Adipocyte (in vitro differentiated cells): ENCODE measurements around the gene TMEM128.
A peak's percentile ranks its signal among the peaks of the same experiment; 100 is the strongest.

Experiments used
- DNase-seq: peaks from one replicate; pipeline ENCODE4 v3.0.0-alpha.2; 2015; ENCODE audit warnings: low read depth
- H3K27me3 ChIP-seq: replicated peaks from 2 replicates; pipeline ENCODE4 v1.7.0; 2013; ENCODE audit warnings: mild to moderate bottlenecking, low read length, moderate library complexity; ENCODE audit not compliant: control insufficient read depth, insufficient read depth
- H3K36me3 ChIP-seq: 2 replicates; pipeline ENCODE4 v1.7.0; 2013; ENCODE audit warnings: low read length, mild to moderate bottlenecking, moderate library complexity; ENCODE audit not compliant: control insufficient read depth, insufficient read depth, severe bottlenecking
- H3K4me1 ChIP-seq: 2 replicates; pipeline ENCODE4 v1.7.0; 2013; ENCODE audit warnings: mild to moderate bottlenecking, low read length, moderate library complexity; ENCODE audit not compliant: control insufficient read depth, insufficient read depth
- H3K4me3 ChIP-seq: 2 replicates; pipeline ENCODE4 v1.7.0; 2013; ENCODE audit warnings: mild to moderate bottlenecking, low read length, moderate library complexity
- H3K9ac ChIP-seq: 2 replicates; pipeline ENCODE4 v1.7.0; 2013; ENCODE audit warnings: mild to moderate bottlenecking, low read length, moderate library complexity
- H3K9me3 ChIP-seq: 2 replicates; pipeline ENCODE4 v1.7.0; 2013; ENCODE audit warnings: mild to moderate bottlenecking, low read length, moderate library complexity; ENCODE audit not compliant: control insufficient read depth

TMEM128 gene, protein sequence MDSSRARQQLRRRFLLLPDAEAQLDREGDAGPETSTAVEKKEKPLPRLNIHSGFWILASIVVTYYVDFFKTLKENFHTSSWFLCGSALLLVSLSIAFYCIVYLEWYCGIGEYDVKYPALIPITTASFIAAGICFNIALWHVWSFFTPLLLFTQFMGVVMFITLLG

DNA sequence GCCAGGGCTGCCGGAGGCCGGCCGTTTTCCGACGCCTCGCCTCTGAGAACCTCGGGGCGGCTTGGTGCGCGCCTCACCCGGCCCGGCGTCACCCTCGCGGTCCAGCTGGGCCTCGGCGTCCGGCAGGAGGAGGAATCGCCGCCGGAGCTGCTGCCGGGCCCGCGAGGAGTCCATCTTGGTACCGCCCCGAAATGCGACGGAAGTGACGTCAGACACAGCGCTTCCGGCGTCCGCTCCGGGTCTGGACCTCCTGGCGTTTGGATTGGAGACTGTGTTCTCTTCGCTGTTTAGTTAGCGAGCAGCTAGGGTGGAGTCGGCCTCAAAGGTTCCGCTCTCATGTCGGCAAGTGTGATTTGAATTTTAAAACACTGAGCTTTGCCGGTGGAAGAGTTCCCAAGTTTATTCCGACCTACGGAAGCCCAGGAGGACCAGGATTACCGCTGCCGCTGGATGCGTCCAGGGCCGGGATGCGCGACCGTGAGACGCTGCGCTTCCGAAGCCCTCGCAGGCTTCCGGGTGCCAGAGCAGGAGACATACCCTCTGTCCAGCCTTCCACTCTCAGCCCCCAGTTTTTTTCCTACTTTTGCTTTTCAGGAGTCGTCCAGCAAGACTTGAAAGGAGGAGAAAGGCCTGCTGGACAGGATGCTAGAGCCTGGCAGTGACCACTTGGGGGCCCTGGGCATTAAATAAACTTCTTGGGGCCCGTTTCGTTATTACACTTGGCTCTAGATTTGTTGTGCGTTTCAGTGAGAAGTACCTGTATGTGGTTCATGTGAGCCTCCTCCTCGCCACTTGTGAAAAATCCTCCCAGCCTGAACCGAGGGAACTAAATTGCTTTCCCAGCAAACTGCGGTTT is at the start of gene TMEM128:
Gene TMEM128 (minus strand): TSS at position 195 of the 856 bp plus-strand sequence. CDS start 21 bp downstream, at position 174.
- peak within 1 kb of the TSS; percentile 98 for H3K9ac ChIP-seq

DNA sequence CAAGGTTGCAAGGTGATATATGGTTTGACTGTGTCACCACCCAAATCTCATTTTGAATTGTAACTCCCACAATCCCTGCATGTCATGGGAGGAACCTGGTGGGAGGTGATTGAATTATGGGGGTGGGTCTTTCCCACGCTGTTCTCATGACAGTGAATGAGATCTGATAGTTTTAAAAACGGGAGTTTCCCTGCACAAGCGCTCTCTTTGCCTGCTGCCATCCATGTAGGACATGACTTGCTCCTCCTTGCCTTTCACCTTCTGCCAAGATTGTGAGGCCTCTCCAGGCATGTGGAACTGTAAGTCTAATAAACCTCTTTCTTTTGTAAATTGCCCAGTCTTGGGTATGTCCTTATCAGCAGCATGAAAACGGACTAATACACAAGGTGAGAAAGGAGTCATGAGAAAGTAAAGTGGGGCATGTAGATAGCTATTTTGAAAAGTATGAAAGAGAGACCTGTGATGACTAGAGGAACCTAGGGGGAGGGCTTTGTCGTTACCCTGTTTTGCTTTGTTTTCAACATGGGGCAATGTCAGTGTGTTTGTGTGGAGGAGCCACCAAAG is 48.3 kb upstream of the TMEM128 start:
- no peak for DNase-seq
- Histone ChIP-seq H3K27me3 (no peaks in the 10 kb centered on the region), H3K4me1 (peaks cover 7% of the 10 kb centered on the region), H3K9me3 (no peaks in the 10 kb centered on the region), H3K4me3 (no peak overlapping the region), H3K9ac (no peak overlapping the region), H3K36me3 (peaks cover 11% of the 10 kb centered on the region)

More for the DNA sequence above, at the start of gene TMEM128:
- H3K9me3 ChIP-seq, result no peaks in the 10 kb centered on the region
- H3K4me1 ChIP-seq, result peaks cover 15% of the 10 kb centered on the region
- peak within 1 kb of the TSS; percentile 93 for H3K4me3 ChIP-seq
- H3K36me3 ChIP-seq, result peaks cover 24% of the 10 kb centered on the region
- DNase-seq, result peak; percentile 98
- peaks cover 4% of the 10 kb centered on the region for H3K27me3 ChIP-seq

DNA sequence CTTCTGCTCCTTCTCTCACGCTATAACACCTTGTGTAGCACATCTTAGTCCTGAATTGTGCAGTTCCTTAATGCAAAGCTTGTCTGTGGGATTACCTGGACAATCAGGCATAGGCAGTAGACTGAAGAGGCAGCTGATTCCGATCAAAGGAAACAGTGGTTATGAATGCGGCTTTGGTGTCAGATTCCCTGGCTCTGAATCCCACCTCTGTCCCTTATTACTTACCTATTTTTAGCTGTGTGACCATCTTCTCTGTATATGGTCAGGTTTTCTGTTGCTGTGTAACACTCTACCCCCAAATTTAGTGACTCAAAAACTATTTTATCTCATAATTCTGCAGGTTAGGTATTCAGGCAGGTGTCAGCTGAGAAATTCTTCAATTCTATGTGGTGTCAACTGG is 45.3 kb upstream of the TMEM128 start:
- no peak for DNase-seq
- H3K4me3 ChIP-seq, result no peak overlapping the region
- H3K4me1 ChIP-seq, result peaks cover 25% of the 10 kb centered on the region
- no peak overlapping the region for H3K9ac ChIP-seq
- no peaks in the 10 kb centered on the region for H3K27me3 ChIP-seq
- H3K36me3 ChIP-seq, result no peaks in the 10 kb centered on the region
- no peaks in the 10 kb centered on the region for H3K9me3 ChIP-seq

DNA sequence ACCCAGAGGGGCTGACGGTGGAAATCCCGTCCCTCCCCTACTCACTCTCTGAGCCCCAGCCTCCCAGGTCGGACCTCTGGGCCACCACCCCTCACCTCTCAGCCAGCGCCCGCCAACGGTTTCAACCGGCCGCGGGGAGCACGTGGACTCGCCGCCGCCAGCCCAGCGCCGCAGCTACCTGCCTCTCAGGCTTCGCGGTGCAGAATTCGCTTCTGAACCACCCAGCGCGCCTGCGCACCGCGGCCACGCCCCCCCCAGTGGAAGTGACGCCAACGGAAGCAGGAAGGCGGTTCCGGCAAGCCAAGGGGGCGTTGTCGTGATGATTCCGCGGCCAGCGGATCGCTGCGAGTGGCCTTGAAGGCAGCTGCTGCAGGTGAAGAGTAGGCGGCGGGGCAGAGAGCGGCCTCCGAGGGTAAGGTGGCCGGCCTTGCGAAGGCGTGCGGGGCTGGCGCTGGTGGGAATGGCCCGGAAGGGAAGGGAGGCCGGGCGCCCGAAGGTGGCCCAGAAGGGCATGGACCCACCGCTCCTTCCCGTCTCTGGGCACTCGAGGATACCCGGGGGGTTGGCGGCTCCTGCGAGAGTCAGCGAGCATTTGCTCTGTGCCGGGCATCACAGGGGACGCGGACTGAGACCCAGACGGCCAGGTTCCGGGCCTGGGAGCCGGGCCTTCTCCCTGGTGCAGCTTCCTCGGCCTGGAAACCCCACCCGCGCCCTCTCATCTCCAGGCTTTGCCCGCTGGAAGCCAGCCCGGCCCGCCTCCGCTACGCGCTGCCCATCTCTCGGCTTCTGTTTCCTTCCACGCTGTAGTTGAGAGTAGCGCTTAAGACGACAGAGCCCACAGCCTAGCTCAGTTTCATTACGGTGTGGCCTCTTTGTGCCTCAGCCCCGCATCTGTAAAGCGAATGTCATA is 42.2 kb upstream of the TMEM128 start, which contains the start of the genes LYAR and ZBTB49:
Gene LYAR (minus strand): TSS at position 214 of the 910 bp plus-strand sequence. CDS start 6,412 bp downstream, outside the sequence.
Gene ZBTB49 (plus strand): TSS at position 311 of the 910 bp plus-strand sequence. CDS start 9,695 bp downstream, outside the sequence.
- Histone ChIP-seq H3K4me1 (peaks cover 21% of the 10 kb centered on the region), H3K4me3 (peak within 1 kb of the TSS; percentile 91), H3K9me3 (no peaks in the 10 kb centered on the region), H3K27me3 (no peaks in the 10 kb centered on the region), H3K36me3 (peaks cover 11% of the 10 kb centered on the region), H3K9ac (peak within 1 kb of the TSS; percentile 88)
- peak; percentile 97 for DNase-seq

DNA sequence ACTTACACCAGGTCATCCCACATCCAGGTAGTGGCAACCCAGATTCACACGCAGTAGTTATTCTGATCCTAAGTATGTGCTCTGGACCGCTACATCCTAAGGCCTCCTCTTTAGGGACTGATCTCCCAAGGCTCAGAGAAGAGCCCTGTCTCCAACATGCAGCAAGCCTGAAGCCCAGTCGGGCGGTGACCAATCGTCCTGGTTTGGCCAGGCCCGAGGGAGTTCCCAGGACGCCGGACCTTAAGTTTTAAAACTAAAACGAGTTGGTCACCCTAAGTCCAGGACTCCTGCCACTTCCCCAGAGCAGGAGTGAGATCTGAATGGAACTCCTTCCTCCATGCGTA is 41.5 kb upstream of the TMEM128 start:
- no peaks in the 10 kb centered on the region for H3K9me3 ChIP-seq
- H3K9ac ChIP-seq, result peak overlapping the region; percentile 88
- H3K36me3 ChIP-seq, result peaks cover 17% of the 10 kb centered on the region
- peaks cover 23% of the 10 kb centered on the region for H3K4me1 ChIP-seq
- H3K27me3 ChIP-seq, result no peaks in the 10 kb centered on the region
- peak; percentile 56 for DNase-seq
- peak overlapping the region; percentile 91 for H3K4me3 ChIP-seq

DNA sequence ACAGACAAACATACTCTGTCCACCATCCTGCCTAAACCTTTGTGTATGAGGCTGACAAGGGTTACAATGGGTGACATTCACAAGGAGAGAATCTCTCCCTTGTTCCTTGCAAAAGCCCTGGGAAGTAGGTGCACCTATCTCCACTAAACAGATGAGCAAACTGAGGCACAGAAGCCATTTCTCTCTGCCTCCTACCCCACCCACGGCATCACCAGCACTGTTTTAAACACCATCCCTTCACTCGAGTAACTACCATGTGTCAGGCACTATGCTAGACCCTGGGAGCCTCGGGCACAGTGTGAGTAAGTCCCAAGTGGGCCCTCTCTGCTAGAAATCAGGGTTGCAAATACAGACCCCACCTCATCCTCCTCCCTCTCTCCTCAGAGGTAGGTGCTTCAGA is 41.0 kb upstream of the TMEM128 start:
- no peak for DNase-seq
- Histone ChIP-seq H3K36me3 (peaks cover 22% of the 10 kb centered on the region), H3K4me1 (peaks cover 23% of the 10 kb centered on the region), H3K9me3 (no peaks in the 10 kb centered on the region), H3K27me3 (no peaks in the 10 kb centered on the region), H3K9ac (peak overlapping the region; percentile 88), H3K4me3 (peak overlapping the region; percentile 91)

DNA sequence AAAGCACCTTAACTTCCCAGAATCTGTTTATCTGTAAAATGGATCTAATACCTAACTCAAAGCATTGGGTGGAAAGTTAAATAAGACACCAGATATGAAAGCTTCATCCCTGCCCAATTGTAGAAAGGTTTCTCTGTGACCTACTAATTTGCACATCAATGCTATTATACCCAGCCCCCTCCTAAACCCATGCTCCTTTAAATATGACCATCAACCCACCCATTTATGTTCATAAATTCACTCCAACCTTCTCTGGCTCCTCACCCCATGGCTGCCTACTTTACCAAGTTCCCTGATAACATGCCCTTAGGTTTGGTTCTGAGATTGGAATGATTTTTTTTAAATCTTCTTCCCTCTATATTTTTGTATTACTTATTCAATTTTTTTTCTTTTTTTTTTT is 40.1 kb upstream of the TMEM128 start:
- H3K27me3 ChIP-seq, result no peaks in the 10 kb centered on the region
- no peak overlapping the region for H3K9ac ChIP-seq
- no peak for DNase-seq
- peaks cover 30% of the 10 kb centered on the region for H3K36me3 ChIP-seq
- H3K9me3 ChIP-seq, result no peaks in the 10 kb centered on the region
- no peak overlapping the region for H3K4me3 ChIP-seq
- peaks cover 23% of the 10 kb centered on the region for H3K4me1 ChIP-seq

DNA sequence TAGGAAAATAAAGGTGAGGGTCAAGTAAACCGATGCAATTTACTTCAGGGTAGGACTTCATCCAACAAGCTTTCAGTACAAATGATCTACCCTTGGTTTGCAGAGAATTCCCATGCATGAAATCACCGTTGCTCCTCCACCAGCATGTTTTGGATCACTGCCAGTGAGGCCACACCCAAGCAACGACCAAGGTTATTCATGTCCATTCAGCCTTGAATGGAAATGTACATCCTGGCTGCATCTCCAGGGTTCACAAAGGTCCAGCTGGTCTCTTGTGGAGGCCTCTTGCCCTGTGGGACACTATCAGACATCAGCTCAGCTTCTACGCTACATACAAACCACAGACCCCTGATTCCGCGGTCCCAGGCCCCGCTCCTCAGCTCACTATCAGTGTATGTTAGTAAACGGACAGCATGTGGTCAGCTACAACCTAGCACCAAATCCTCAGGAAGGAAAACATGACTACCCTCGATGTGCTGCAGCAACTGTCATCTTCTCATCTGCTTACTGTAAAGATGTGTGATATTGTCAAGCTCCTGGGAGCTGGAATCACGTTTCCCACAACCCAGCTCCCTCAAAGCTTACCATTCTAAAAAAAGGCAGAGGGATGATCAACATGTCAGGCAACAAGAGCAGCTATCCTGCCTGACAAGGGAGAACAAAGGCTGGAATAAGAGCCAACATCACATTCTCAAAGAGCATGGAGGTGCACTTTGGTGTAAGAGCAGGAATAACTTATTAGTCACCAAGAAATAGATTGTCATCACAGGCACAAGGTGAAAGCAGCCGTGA is 37.0 kb upstream of the TMEM128 start:
- H3K9me3 ChIP-seq, result no peaks in the 10 kb centered on the region
- H3K36me3 ChIP-seq, result peaks cover 61% of the 10 kb centered on the region
- no peak overlapping the region for H3K4me3 ChIP-seq
- no peak overlapping the region for H3K9ac ChIP-seq
- peaks cover 13% of the 10 kb centered on the region for H3K4me1 ChIP-seq
- no peak for DNase-seq
- H3K27me3 ChIP-seq, result no peaks in the 10 kb centered on the region

DNA sequence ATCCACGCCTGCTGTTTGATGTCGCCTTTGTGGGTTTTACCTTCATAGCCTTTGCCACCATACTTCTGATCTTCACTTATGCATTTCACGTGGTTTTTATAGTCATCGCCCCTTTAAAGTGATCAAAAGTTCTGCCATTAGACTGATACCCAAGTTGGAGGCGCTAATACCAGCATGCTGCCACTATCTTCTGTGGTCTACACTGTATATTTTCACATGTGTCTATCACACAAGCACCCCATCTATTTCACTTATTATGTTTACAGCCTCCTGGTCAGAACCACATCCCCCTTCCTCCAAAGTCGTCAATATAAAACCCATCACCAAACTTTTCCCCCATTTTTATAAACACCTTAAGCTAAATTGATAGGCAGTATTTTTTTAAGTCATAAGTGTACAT is 33.8 kb upstream of the TMEM128 start:
- Histone ChIP-seq H3K27me3 (no peaks in the 10 kb centered on the region), H3K9ac (no peak overlapping the region), H3K4me1 (peaks cover 3% of the 10 kb centered on the region), H3K4me3 (no peak overlapping the region), H3K9me3 (no peaks in the 10 kb centered on the region), H3K36me3 (peaks cover 89% of the 10 kb centered on the region)
- no peak for DNase-seq

DNA sequence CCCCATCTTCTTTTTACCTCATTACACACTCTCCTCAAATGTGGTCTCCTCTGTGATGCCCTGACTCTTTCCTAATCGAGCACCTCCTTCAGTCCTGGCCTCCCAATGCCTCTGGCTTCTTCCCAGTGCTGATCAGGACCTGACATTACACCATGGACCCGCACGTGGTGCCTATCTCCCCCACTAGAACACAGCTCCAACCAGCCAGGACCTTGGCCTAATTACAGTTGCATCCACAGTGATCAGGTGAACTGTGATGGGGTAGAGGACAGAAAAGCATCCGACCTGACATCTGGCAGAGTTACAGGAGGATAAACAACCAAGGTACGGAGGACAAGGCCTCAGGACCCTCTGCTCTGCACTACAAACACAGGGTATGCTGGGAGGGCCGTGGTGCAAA is 29.5 kb upstream of the TMEM128 start:
- peaks cover 89% of the 10 kb centered on the region for H3K36me3 ChIP-seq
- H3K9ac ChIP-seq, result no peak overlapping the region
- H3K9me3 ChIP-seq, result no peaks in the 10 kb centered on the region

More for the DNA sequence above, 29.5 kb upstream of the TMEM128 start:
- H3K4me1 ChIP-seq, result no peaks in the 10 kb centered on the region
- no peak for DNase-seq
- no peak overlapping the region for H3K4me3 ChIP-seq
- no peaks in the 10 kb centered on the region for H3K27me3 ChIP-seq
